HEK293 (cell line): ENCODE data around the gene TMEM212.

ENCODE experiments used
- CTCF ChIP-seq: fragments of 450-650 bp; formaldehyde crosslinking; IDR thresholded peaks from 2 replicates; pipeline ENCODE4 v1.5.1; 2016; ENCODE audit warnings: missing biosample characterization, missing genetic modification characterization
- ZBTB21 ChIP-seq: fragments of 450-650 bp; formaldehyde crosslinking; IDR thresholded peaks from 2 replicates; pipeline ENCODE4 v1.5.1; 2017; ENCODE audit warnings: missing biosample characterization, missing genetic modification characterization
- ZNF16 ChIP-seq: fragments of 450-650 bp; formaldehyde crosslinking; IDR thresholded peaks from 2 replicates; pipeline ENCODE4 v1.5.1; 2016; ENCODE audit warnings: low read depth, missing biosample characterization, missing genetic modification characterization
- ZNF560 ChIP-seq: fragments of 450-650 bp; formaldehyde crosslinking; IDR thresholded peaks from 2 replicates; pipeline ENCODE4 v1.5.1; 2017; ENCODE audit warnings: missing biosample characterization, missing genetic modification characterization, borderline replicate concordance
- ZNF639 ChIP-seq: fragments of 450-650 bp; formaldehyde crosslinking; IDR thresholded peaks from 2 replicates; pipeline ENCODE4 v1.5.1; 2016; ENCODE audit warnings: missing biosample characterization, missing genetic modification characterization
- ZNF777 ChIP-seq: fragments of 450-650 bp; formaldehyde crosslinking; IDR thresholded peaks from 2 replicates; pipeline ENCODE4 v1.5.1; 2017; ENCODE audit warnings: missing biosample characterization, missing genetic modification characterization, borderline replicate concordance

GRCh38 chr3:171797873-171798272 is 45.3 kb upstream of the TMEM212 start:
- TF ChIP-seq ZNF560, result no peak
- TF ChIP-seq ZNF777 (tag by site-specific recombination), result no peak
- no peak for TF ChIP-seq ZNF16 (tag by site-specific recombination)
- no peak for TF ChIP-seq ZNF639
- no peak for TF ChIP-seq ZBTB21 (tag by site-specific recombination)
- no peak for TF ChIP-seq CTCF (tag by site-specific recombination)
